Measurements from ENCODE around the gene DCDC2C.

DCDC2C gene

GRCh38 chr2:3672861-3673678, 30.3 kb upstream of the DCDC2C start:
- DNase-seq (ENCODE audit: low spot score) = no peak

GRCh38 chr2:3674066-3674845, 29.1 kb upstream of the DCDC2C start:
- no peak for DNase-seq (ENCODE audit: low spot score)

DNA sequence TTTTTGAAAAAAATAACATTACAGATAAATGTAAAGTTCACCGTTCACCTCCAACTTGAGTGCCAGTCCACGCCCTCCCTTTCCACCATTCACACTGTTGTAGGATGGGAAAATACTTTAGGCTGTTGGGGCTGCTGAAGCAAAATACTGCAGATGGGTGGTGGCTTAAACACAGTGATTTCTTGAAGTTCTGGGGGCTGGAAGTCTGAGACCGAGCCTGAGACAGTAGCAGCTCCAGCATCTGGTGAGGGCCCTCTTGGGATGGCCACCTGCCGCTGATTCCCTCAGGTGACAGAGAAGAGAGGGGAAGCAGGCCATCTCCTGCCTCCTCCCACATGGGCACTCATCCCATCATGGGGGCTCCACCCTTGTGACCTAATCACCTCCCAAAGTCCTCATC, 27.7 kb upstream of the DCDC2C start:
- no peak for DNase-seq (ENCODE audit: low spot score)

DNA sequence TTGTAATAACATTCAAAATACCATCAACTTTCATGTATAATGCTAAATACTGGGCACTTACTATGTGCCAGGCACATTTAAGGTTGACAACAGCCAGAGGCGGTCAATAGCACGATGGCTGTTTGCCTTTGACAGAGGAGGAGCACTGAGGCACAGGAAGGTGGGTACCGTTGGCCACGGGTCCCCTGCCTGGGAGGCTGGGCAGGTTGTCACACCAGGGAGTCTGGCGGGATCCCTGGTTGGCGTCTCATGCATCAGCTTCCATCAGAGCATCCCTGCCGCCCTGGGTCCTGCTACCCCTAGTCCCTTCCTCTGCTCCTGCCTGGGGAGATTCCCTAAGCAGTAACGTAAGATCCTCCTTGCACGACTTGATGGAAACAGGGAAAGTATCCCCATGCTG, 25.9 kb upstream of the DCDC2C start:
- DNase-seq (ENCODE audit: low spot score) = no peak

DNA sequence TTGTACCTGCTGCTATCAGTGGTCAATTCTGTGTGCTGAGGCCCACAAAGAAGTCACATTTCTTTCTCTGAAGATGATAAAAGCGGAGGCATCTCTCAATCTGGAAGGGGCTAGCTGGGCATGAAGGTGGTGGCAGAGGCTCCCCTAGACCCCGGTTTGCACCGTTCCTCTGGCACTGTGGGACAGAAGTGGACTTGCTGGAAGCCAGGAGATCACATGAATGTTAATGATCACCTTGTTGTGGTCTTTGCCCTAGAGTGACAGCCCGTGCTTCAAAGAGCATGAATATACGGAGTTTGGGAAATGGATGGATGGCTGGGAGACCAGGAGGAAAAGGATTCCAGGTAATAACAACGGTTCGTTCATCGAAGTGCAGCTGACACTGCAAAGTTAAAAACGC, 25.2 kb upstream of the DCDC2C start:
- no peak for DNase-seq (ENCODE audit: low spot score)

- DNase-seq (ENCODE audit: low spot score) = no peak
Measured at GRCh38 chr2:3679180-3679579, 24.2 kb upstream of the DCDC2C start.

DNA sequence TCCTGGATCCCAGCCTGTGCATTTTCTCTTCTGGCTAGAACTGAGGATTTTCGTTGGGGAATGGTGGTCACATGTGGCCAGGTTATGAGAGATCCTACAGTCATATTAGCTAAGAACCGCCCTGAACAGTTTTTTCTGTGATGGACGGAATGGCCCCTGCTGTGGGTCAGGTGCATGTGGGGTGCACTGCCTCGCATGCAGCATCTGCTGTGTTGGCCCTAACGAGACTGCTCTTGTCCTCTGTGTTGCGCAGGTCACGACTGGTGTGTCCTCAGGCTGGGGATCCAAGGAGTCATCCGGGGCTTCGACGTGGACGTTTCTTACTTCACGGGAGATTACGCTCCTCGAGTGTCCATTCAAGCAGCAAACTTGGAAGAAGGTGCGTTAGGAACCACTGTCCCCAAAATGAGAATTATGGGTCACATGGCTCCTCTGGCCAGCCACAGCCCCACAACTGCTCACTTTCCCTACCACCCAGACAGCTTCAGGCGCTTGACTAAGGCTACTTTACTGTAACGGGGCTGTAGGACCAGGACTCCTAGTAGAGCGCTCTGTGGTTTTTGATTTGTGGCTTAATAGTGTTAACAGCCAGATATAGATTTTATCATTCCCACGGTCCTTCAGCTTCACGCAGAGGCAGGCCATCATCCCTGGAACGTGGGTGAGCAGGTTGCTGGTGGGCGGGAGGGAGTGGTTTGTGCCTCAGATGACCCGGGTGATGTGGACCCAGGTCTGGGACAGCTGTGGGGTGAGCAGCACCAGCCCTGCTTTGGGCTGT, 23.6 kb upstream of the DCDC2C start:
- no peak for DNase-seq (ENCODE audit: low spot score)

DNA sequence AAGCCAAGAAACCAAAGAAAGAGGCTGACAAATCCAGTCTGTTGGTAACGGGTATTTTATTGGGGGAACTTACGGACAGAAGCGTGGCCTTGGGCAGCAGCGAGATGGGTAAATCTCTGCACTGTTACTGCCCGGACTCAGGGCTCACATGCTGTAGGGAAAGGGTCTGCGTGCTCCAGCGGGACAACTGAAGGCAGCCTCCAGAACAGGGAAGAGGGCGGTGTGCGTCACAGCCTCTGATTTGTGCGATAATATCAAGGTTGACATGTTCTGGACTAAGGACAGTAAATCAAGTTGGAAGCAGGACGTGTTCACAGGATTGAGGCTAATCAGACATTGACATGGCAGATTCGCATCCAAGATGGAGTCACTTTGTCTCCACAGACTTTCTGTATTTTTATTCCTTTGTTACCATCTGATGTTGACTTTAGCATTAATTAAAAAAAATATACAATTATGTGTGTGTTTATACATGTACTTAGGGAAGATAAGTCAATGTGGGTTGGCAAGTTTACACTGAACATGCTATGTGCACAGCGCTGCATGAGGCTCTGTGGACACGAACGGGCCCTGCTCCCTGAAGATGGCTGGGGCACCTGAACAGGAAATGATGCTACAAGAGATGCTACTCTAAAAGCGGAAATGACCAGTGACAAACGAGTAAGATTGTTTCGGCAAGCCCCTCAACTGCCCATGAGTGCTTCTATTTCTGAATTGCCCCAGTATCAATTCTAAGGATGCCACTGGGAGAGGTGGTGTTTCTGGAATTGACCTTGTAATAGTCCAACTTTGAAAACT, 22.6 kb upstream of the DCDC2C start:
- DNase-seq (ENCODE audit: low spot score) = no peak

GRCh38 chr2:3681625-3682024, 21.8 kb upstream of the DCDC2C start:
- no peak for DNase-seq (ENCODE audit: low spot score)

DNA sequence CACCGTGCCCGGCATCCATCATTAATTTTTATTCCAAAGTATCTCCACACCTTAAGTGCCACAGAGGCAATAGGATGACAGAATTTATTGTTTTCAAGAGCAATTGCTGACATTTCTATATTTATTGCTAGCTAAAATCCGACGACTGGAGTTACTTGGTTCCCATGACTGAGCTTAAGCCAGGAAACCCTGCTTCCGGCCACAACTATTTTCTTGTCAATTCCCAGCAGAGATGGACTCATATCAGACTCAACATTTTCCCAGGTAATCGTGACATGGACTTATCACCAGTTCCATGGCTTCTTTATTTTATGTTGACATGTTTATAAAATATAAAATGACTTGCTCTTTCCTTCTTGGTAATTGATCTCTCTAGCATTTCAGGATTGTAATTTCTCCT, 20.6 kb upstream of the DCDC2C start:
- no peak for DNase-seq (ENCODE audit: low spot score)

GRCh38 chr2:3683748-3684454, 19.5 kb upstream of the DCDC2C start:
- DNase-seq (ENCODE audit: low spot score) = no peak

DNA sequence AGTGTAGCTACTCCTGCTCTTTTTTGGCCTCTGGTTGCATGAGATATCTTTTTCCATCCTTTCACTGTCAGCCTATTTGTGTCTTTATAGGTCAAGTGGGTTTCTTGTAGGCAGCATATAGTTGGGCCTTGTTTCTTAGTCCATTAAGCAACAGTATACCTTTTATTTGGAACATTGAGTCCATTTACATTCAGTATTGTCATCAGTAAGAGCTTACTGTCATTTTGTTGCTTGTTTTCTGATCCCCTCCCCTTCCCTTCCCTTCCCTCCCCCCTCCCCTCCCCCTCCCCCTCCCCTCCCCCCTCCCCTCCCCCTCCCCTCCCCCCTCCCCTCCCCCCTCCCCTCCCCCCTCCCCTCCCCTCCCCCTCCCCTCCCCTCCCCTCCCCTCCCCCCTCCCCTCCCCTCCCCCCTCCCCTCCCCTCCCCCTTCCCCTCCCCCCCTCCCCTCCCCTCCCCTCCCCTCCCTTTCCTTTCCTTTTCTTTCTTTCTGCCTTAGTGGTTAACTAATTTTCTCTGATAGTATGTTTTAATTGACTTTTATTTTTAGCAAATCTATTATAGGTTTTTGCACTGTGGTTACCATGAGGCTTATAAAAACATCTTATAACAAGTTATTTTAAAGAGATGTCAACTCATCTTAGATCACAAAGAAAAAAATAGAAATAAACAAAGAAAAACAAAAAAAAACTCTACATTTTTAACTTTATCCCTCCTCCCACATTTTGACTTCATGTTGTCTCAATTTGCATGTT, 13.2 kb upstream of the DCDC2C start:
- DNase-seq (ENCODE audit: low spot score) = no peak

- no peak for DNase-seq (ENCODE audit: low spot score)
Measured at GRCh38 chr2:3692375-3692774, 11.0 kb upstream of the DCDC2C start.

- no peak for DNase-seq (ENCODE audit: low spot score)
Measured at GRCh38 chr2:3696545-3696944, 6.8 kb upstream of the DCDC2C start.

DNA sequence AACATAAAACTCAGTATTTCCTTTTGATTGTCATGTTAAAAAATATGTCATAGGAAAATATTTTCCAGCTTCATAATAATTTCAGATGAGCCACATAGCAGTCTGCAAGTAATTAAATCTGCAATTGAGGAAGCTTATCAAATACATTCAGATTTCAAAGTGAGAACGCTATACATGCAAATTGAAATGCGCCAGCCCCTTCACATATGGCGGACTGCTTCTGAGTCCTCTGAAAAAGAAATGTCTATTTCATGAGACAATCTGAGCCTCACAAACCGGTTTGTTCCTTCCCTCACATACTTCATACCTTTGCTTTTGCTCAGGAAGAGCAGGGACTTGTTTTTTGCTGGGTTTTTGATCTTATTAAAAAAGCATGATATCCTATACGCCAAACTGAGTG, 2.3 kb upstream of the DCDC2C start:
- DNase-seq (ENCODE audit: low spot score) = no peak

DNA sequence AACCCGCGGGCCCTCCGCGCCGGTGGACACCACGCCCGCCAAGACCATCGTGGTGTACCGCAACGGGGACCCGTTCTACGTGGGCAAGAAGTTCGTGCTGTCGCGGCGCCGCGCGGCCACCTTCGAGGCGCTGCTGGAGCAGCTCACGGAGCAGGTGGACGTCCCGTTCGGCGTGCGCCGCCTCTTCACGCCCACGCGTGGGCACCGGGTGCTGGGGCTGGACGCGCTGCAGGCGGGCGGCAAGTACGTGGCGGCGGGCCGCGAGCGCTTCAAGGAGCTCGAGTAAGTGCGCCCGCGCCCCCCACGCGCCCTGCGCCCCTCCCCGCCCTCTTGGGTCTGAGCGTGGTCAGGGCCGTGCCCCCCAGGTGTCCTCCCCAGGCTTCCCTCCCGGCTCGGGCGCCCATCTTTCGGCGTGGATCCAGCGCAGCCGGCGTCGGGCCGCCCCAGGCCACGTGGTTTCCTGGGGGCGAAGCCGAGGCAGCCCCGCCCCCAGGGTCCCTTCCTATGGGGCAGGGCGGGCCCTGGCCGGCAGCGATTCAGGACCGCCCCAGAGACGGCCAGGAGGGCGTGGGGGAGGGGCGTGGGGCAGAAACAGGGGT, 481 bp downstream of the DCDC2C start:
- DNase-seq (ENCODE audit: low spot score) = no peak

DNA sequence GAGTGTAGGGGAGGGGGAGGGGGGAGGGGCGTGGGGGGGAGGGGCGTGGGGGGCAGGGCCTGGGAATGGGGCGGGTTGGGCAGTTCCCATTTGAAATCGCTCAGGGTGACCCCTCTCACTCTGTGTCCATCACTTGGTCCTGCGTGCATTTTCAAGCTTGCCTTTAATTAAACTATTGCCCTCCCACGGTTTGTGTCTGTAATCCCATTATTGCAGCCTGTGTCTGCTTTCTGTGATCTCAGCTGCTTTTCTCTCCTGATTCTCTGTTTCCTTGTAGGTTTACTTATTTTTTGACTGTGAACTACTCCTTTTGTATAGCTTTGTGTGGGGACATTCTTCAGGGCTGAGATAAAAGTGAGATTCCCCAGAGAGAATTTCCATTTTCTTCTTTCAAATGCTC, 1.3 kb downstream of the DCDC2C start:
- DNase-seq (ENCODE audit: low spot score) = no peak

DNA sequence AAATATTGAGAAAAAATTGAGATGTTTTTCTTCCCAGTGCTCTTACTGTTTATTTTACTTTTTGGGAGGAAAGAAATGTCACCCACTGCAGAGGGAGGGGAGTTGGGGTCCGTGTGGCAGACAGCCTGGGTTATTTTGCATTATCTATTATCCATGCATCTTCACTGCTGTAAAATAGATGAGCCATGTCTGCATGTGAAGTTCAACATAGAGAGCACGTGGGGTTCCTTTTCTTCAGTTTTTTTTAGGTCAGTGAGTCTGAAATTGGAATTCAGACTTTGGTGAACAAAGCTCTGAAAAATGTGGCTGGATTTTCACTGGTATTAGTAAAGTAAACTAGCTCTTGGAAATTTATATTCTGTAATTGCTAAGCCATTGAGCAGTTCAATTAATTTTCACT, 2.4 kb downstream of the DCDC2C start:
- DNase-seq (ENCODE audit: low spot score) = no peak

GRCh38 chr2:3706892-3707291, 3.5 kb downstream of the DCDC2C start:
- DNase-seq (ENCODE audit: low spot score) = no peak

DNA sequence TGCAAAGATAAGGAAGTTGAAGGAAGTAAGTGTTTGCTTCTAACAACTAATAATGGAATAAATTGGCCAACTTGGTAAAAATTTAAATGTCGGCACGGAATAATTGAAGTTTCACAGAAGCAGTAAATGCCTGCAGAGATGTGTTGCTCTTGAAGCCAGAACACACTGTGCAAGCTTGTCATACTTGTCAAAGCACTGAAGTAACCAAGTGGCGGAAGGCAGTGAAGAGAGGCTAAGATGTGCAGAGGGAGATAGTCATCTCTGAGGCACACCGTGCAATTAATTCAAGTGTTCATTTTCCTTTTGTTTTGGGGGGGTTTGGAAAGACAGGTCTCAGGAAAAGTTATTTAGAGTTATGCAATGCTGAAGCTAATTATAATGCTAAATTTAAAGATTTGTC, 5.2 kb downstream of the DCDC2C start:
- no peak for DNase-seq (ENCODE audit: low spot score)
